GM23338 (cell line): ENCODE measurements around the gene CNIH3. TPM values are rescaled to one million over a fixed set of nuclear protein-coding genes. Genes with fewer than 3 reads are reported as not detected.

Experiments used
- ATAC-seq: fragments of 200-7000 bp; cut with Tn5 transposase; 3 replicates; pipeline ENCODE4 v1.9.1; 2020
- DNase-seq: peaks from one replicate; pipeline ENCODE4 v3.0.0-alpha.2; 2015; ENCODE audit warnings: low spot score
- H2AFZ ChIP-seq: fragments of 200-600 bp; sonication (generic); 2 replicates; pipeline ENCODE4 v1.8.0; 2016; ENCODE audit warnings: antibody characterized with exemption, mild to moderate bottlenecking, moderate library complexity
- H3F3A ChIP-seq: fragments of 200-600 bp; sonication (generic); replicated peaks from 2 replicates; pipeline ENCODE4 v1.8.0; 2017; ENCODE audit warnings: antibody characterized with exemption, mixed run types, low read depth
- H3K27ac ChIP-seq: fragments of 200-600 bp; sonication (generic); 2 replicates; pipeline ENCODE4 v1.6.1; 2016; ENCODE audit warnings: low read depth
- H3K27me3 ChIP-seq: fragments of 200-600 bp; sonication (generic); 2 replicates; pipeline ENCODE4 v1.8.0; 2016; ENCODE audit warnings: mild to moderate bottlenecking, mixed run types, moderate library complexity; ENCODE audit not compliant: insufficient read depth
- H3K36me3 ChIP-seq: fragments of 200-600 bp; sonication (generic); 2 replicates; pipeline ENCODE4 v1.8.0; 2016; ENCODE audit warnings: mild to moderate bottlenecking; ENCODE audit not compliant: insufficient read depth
- H3K4me1 ChIP-seq: fragments of 200-600 bp; sonication (generic); 2 replicates; pipeline ENCODE4 v1.8.0; 2016; ENCODE audit warnings: mild to moderate bottlenecking, moderate library complexity; ENCODE audit not compliant: insufficient read depth
- H3K4me2 ChIP-seq: fragments of 200-600 bp; sonication (generic); 2 replicates; pipeline ENCODE4 v1.7.1; 2017; ENCODE audit warnings: mixed run types
- H3K4me3 ChIP-seq: fragments of 200-600 bp; sonication (generic); 2 replicates; pipeline ENCODE4 v1.6.1; 2016; ENCODE audit warnings: mixed run types
- H3K79me2 ChIP-seq: fragments of 200-600 bp; sonication (generic); replicated peaks from 2 replicates; pipeline ENCODE4 v1.8.0; 2017; ENCODE audit warnings: mild to moderate bottlenecking; ENCODE audit not compliant: insufficient read depth
- H3K9me2 ChIP-seq: fragments of 200-600 bp; sonication (generic); 2 replicates; pipeline ENCODE4 v1.8.0; 2017; ENCODE audit not compliant: insufficient read depth
- H4K20me1 ChIP-seq: fragments of 200-600 bp; sonication (generic); replicated peaks from 2 replicates; pipeline ENCODE4 v1.8.0; 2017; ENCODE audit warnings: mild to moderate bottlenecking; ENCODE audit not compliant: insufficient read depth
- H3K27ac Mint-ChIP-seq: 2 replicates; pipeline ENCODE4 v1.8.0; 2020; ENCODE audit warnings: inconsistent platforms, mild to moderate bottlenecking, moderate library complexity, mixed read lengths
- H3K27me3 Mint-ChIP-seq: 3 replicates; pipeline ENCODE4 v1.8.0; 2022; ENCODE audit warnings: low read depth, mild to moderate bottlenecking, moderate library complexity, mixed read lengths, inconsistent platforms; ENCODE audit not compliant: insufficient read depth, poor library complexity
- H3K36me3 Mint-ChIP-seq: 3 replicates; pipeline ENCODE4 v1.8.0; 2021; ENCODE audit warnings: low read depth, mild to moderate bottlenecking, inconsistent platforms, moderate library complexity, mixed read lengths
- H3K4me1 Mint-ChIP-seq: 3 replicates; pipeline ENCODE4 v1.8.0; 2020; ENCODE audit warnings: mild to moderate bottlenecking, inconsistent platforms, mixed read lengths
- H3K4me3 Mint-ChIP-seq: 3 replicates; pipeline ENCODE4 v1.8.0; 2021; ENCODE audit warnings: moderate library complexity, mild to moderate bottlenecking, inconsistent platforms, mixed read lengths
- H3K9me3 Mint-ChIP-seq: 3 replicates; pipeline ENCODE4 v1.8.0; 2020; ENCODE audit warnings: moderate library complexity, mild to moderate bottlenecking, inconsistent platforms, mixed read lengths
- CREB1 ChIP-seq: fragments of 250-450 bp; sonication (Bioruptor Pico); IDR thresholded peaks from 2 replicates; pipeline ENCODE4 v1.5.0; 2020; ENCODE audit warnings: low read depth, mild to moderate bottlenecking, moderate library complexity
- CTCF ChIP-seq, 2 experiments: fragments of 200-600 bp in 1 of 2; sonication (generic) in 1 of 2; conservative IDR thresholded peaks; 2 replicates each; pipeline versions ENCODE4 v1.5.1 to v1.6.1; 2016 to 2017; ENCODE audit warnings: antibody characterized with exemption in 2 of 2, low read depth in 2 of 2, mild to moderate bottlenecking in 2 of 2, moderate library complexity in 1 of 2
- ETS1 ChIP-seq: IDR thresholded peaks from 2 replicates; pipeline ENCODE4 v1.6.1; 2016; ENCODE audit warnings: antibody characterized with exemption
- EZH2 ChIP-seq: fragments of 200-600 bp; sonication (generic); IDR thresholded peaks from one replicate; pipeline ENCODE4 v1.8.0; 2017; ENCODE audit warnings: antibody characterized with exemption, mild to moderate bottlenecking, low read depth; ENCODE audit not compliant: unreplicated experiment
- EZH2phosphoT487 ChIP-seq: fragments of 200-600 bp; sonication (generic); IDR thresholded peaks from one replicate; pipeline ENCODE4 v1.8.1; 2018; ENCODE audit warnings: antibody characterized with exemption; ENCODE audit not compliant: unreplicated experiment
- JUNB ChIP-seq: IDR thresholded peaks from one replicate; pipeline ENCODE4 v1.6.1; 2016; ENCODE audit warnings: antibody characterized with exemption; ENCODE audit not compliant: unreplicated experiment
- NANOG ChIP-seq: IDR thresholded peaks from 2 replicates; pipeline ENCODE4 v1.6.1; 2016; ENCODE audit warnings: antibody characterized with exemption, borderline replicate concordance
- POLR2AphosphoS5 ChIP-seq: IDR thresholded peaks from 2 replicates; pipeline ENCODE4 v1.6.1; 2016; ENCODE audit warnings: antibody characterized with exemption, low read depth
- STAT1 ChIP-seq: IDR thresholded peaks from one replicate; pipeline ENCODE4 v1.6.1; 2016; ENCODE audit warnings: antibody characterized with exemption; ENCODE audit not compliant: unreplicated experiment
- ZNF114 ChIP-seq: fragments of 250-450 bp; sonication (Bioruptor Pico); IDR thresholded peaks from 2 replicates; pipeline ENCODE4 v1.5.0; 2020; ENCODE audit warnings: mild to moderate bottlenecking, moderate library complexity
- ZNF331 ChIP-seq: fragments of 250-450 bp; sonication (Bioruptor Pico); IDR thresholded peaks from 2 replicates; pipeline ENCODE4 v1.5.0; 2020; ENCODE audit warnings: low read depth, mild to moderate bottlenecking, moderate library complexity
- ZNF462 ChIP-seq: fragments of 250-450 bp; sonication (Bioruptor Pico); IDR thresholded peaks from 2 replicates; pipeline ENCODE4 v1.5.0; 2020; ENCODE audit warnings: mild to moderate bottlenecking, moderate library complexity
- polyA plus RNA-seq: library from polyadenylated mRNA; unstranded; fragments of >200 nt; fragmentation: Nextera tagmentation; extraction: Ambion mirVana; gene quantifications from 2 replicates; pipeline ENCODE4 v1.2.1, GENCODE V29; 2016
- total RNA-seq: library from RNA; depleted of rRNA; stranded (reverse); fragments of >200 nt; shearing (Covaris generic); gene quantifications from 2 replicates; pipeline ENCODE4 v1.2.3, GENCODE V29; 2014
- TF ChIP-seq, protein P1 (sequence below): IDR thresholded peaks from one replicate; pipeline ENCODE4 v1.6.1; 2018; ENCODE audit warnings: antibody characterized with exemption; ENCODE audit not compliant: unreplicated experiment

CNIH3 gene
- total and polyA plus RNA-seq, 2 experiments from 2014 or later, result 3.6 to 5.1 TPM

- Histone ChIP-seq H3K27me3 (no peaks in the 10 kb centered on the region), H3K36me3 (no peaks in the 10 kb centered on the region), H3F3A (no peaks in the 10 kb centered on the region), H3K4me1 (no peaks in the 10 kb centered on the region), H3K4me3 (no peak overlapping the region), H3K4me2 (no peak overlapping the region), H3K27ac (no peak overlapping the region), H3K79me2 (no peaks in the 10 kb centered on the region), H3K9me2 (no peaks in the 10 kb centered on the region; the same call in 1 of the 2 replicates), H4K20me1 (no peaks in the 10 kb centered on the region), H2AFZ (no peak overlapping the region)
- Mint-ChIP-seq H3K36me3 (no peaks in the 10 kb centered on the region; the same call in 2 of the 3 replicates), H3K27me3 (peaks cover 10% of the 10 kb centered on the region), H3K4me3 (no peak overlapping the region), H3K9me3 (no peaks in the 10 kb centered on the region), H3K4me1 (peaks cover 26% of the 10 kb centered on the region), H3K27ac (no peak overlapping the region)
- ATAC-seq (no peak), DNase-seq (no peak)
- TF ChIP-seq CREB1 (CRISPR knock-in tag), result no peak
- no peak for TF ChIP-seq CTCF (conservative IDR thresholded peaks at IDR 0.05; ENCODE audit: low read depth in 2 of 2)
- TF ChIP-seq STAT1, result no peak
- no peak for TF ChIP-seq JUNB
- TF ChIP-seq, protein P1, sequence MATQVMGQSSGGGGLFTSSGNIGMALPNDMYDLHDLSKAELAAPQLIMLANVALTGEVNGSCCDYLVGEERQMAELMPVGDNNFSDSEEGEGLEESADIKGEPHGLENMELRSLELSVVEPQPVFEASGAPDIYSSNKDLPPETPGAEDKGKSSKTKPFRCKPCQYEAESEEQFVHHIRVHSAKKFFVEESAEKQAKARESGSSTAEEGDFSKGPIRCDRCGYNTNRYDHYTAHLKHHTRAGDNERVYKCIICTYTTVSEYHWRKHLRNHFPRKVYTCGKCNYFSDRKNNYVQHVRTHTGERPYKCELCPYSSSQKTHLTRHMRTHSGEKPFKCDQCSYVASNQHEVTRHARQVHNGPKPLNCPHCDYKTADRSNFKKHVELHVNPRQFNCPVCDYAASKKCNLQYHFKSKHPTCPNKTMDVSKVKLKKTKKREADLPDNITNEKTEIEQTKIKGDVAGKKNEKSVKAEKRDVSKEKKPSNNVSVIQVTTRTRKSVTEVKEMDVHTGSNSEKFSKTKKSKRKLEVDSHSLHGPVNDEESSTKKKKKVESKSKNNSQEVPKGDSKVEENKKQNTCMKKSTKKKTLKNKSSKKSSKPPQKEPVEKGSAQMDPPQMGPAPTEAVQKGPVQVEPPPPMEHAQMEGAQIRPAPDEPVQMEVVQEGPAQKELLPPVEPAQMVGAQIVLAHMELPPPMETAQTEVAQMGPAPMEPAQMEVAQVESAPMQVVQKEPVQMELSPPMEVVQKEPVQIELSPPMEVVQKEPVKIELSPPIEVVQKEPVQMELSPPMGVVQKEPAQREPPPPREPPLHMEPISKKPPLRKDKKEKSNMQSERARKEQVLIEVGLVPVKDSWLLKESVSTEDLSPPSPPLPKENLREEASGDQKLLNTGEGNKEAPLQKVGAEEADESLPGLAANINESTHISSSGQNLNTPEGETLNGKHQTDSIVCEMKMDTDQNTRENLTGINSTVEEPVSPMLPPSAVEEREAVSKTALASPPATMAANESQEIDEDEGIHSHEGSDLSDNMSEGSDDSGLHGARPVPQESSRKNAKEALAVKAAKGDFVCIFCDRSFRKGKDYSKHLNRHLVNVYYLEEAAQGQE, result no peak
- TF ChIP-seq NANOG, result no peak
- no peak for TF ChIP-seq EZH2phosphoT487
- no peak for TF ChIP-seq ZNF462 (CRISPR knock-in tag)
- no peak for TF ChIP-seq ZNF331
- TF ChIP-seq EZH2, result no peak
- TF ChIP-seq ZNF114 (CRISPR knock-in tag), result no peak
- no peak for TF ChIP-seq ETS1
- TF ChIP-seq POLR2AphosphoS5, result no peak
These were observed 114.4 kb downstream of the CNIH3 start for GRCh38 chr1:224730540-224730939.
